LNCaP clone FGC (cell line): Measurements from ENCODE around the gene TDRD1.

Experiments
- DNase-seq: peaks from one replicate; pipeline ENCODE4 v3.0.0-alpha.2; 2011; ENCODE audit warnings: low read depth
- H3K4me3 ChIP-seq: 2 replicates; pipeline ENCODE4 v1.5.1; 2011; ENCODE audit warnings: mild to moderate bottlenecking, low read depth, low read length, control low read depth
- TF ChIP-seq, protein P1 (sequence below): IDR thresholded peaks from 2 replicates; pipeline ENCODE4 v1.5.1; 2012; ENCODE audit warnings: mild to moderate bottlenecking; ENCODE audit not compliant: control insufficient read depth, insufficient read depth; ENCODE audit errors: extremely low read depth

The TDRD1 gene

DNA sequence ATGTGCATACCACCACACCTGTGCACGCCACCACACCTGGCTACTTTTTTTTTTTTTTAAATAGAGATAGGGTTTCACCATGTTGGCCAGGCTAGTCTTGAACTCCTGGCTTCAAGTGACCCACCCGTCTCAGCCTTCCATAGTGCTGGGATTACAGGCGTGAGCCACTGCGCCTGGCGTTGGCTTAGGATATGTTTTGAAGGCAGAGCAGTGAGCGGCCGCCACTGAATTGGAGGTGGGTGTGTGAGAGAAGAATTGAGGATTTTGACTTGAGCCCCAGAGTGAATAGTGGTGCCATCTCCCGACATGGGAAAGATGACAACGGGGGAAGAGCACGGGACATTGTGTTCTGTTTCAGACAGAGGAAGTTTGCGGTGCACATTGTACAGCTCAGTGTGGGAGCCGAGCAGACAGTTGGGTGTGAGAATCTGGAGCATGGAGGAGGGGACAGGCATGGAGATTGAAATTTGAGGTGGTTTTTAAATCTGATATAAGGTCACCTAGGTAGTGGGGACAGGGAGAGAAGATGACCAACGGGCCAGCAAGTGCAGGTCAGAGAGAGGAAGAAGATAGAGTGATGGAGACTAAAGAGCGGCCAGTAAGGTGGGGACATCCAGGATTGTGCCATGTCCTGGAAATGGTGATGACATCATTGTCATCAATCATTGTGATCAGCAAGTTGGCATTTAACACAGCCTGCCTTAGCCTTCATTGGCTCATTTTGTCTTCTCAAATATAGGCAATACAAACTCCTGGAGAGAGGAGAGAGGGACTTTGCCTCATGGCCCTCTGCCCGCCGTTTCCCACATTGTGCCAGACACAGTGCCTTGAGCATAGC, 95.7 kb downstream of the TDRD1 start:
- DNase-seq = no peak
- TF ChIP-seq, protein P1, sequence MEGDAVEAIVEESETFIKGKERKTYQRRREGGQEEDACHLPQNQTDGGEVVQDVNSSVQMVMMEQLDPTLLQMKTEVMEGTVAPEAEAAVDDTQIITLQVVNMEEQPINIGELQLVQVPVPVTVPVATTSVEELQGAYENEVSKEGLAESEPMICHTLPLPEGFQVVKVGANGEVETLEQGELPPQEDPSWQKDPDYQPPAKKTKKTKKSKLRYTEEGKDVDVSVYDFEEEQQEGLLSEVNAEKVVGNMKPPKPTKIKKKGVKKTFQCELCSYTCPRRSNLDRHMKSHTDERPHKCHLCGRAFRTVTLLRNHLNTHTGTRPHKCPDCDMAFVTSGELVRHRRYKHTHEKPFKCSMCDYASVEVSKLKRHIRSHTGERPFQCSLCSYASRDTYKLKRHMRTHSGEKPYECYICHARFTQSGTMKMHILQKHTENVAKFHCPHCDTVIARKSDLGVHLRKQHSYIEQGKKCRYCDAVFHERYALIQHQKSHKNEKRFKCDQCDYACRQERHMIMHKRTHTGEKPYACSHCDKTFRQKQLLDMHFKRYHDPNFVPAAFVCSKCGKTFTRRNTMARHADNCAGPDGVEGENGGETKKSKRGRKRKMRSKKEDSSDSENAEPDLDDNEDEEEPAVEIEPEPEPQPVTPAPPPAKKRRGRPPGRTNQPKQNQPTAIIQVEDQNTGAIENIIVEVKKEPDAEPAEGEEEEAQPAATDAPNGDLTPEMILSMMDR = no peak
- H3K4me3 ChIP-seq = no peak overlapping the region

GRCh38 chr10:114276066-114276465, 96.9 kb downstream of the TDRD1 start:
- TF ChIP-seq, protein P1 = no peak
- no peak for DNase-seq
- no peak overlapping the region for H3K4me3 ChIP-seq

DNA sequence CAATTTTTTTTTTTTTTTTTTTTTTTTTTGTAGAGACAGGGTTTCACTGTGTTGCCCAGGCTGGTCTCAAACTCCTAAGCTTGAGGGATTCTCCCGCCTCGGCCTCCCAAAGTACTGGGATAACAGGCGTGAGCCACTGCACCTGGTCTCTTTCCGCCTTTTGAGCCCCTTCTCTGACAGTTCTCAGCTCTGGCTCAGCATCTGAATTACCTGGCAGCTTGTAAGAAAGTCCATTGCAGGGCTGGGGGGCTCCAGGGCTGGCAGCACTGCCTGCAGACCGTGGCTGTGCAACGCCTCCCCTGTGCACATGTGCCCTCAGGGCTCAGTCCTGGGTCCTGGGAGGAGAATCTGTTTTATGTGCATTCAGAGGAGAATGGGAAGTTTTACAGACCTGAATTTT, 97.5 kb downstream of the TDRD1 start:
- no peak overlapping the region for H3K4me3 ChIP-seq
- TF ChIP-seq, protein P1 = no peak
- DNase-seq = no peak

DNA sequence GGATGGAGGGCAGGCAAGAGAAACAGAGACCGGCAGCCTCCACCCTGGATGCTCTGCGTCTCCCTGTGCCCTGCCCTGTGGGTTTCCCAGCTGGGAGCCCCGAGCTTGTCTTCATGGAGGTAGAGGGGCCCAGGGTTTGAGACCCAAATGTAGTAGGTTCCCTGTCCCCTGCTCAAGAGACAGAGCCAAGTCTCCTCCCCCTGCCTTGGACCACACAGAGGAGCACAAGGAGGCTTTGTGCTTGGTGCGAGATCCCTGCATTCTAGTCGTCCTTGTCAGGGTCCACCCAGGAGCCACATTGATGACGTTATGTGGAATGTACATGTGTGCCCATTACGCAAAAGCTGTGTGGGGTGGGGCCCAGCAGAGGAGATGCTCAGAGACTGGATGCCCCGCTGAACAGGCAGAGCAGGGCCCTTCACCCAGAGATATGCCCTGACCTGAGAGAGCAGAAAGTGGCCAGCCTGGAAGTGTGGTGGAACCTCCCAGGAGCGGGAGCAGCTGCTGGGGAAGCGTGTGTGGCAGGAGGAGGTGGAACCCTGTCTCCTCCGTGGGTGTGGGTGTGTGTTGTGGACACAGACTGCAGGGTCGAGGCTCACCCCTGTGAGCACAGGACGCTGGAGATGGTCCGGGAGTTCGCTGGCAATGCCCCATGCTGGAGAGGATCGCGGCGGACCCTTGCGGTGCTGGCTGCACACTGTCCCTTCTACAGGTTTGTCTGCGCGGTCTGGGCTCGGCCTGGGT, 99.2 kb downstream of the TDRD1 start:
- TF ChIP-seq, protein P1 = no peak
- H3K4me3 ChIP-seq = no peak overlapping the region
- DNase-seq = no peak

GRCh38 chr10:114278884-114279191, 99.7 kb downstream of the TDRD1 start:
- no peak overlapping the region for H3K4me3 ChIP-seq
- DNase-seq = no peak
- TF ChIP-seq, protein P1 = no peak

DNA sequence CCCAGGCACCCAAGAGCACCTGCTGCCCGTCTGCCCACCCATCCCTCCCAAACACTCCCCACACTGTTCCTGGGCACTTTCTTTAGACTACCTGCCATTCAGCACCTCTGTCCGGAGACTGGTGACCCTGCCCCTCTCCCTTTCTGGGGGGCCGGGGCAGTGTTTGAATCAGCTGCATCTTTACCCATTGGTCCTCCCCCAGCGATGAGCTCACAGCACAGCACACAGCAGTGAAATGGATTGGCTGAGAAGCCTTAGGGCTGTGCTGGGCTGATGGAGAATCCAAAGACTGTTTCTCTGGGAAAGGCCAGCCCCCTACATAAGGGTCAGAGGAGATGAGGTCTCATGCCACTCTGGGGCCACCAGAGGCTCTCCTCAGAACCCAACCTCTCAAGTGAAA, 100.1 kb downstream of the TDRD1 start:
- TF ChIP-seq, protein P1 = no peak
- no peak for DNase-seq
- no peak overlapping the region for H3K4me3 ChIP-seq
